ENCODE data around the gene CREG2.
A peak's percentile ranks its signal among the peaks of the same experiment; 100 is the strongest.

Gene CREG2

GRCh38 chr2:101348883-101349282 lies 38.4 kb downstream of the CREG2 start:
- TF ChIP-seq ELF4 (IDR thresholded peaks at IDR 0.05) (no peak), FOXA1 (IDR thresholded peaks at IDR 0.05) (no peak), SP1 (IDR thresholded peaks at IDR 0.05) (no peak), BHLHE40 (IDR thresholded peaks at IDR 0.05; ENCODE audit: borderline replicate concordance) (no peak), HDGF (IDR thresholded peaks at IDR 0.05; ENCODE audit: borderline replicate concordance) (no peak), CTBP1 (IDR thresholded peaks at IDR 0.05; ENCODE audit: borderline replicate concordance) (no peak), FOXM1 (IDR thresholded peaks at IDR 0.05; ENCODE audit: borderline replicate concordance) (no peak)
- POLR2A ChIA-PET: interaction anchor here (1.0 to 1.2 kb wide), 2 partner anchors 13 to 39 kb away, joined by 3 read pairs; partner anchors contain the start of gene CREG2
- CTCF ChIA-PET: interaction anchor here (1.8 kb wide), 1 partner anchor 39 kb away, joined by 15 read pairs; the partner anchor contains the start of gene CREG2
- DNase-seq (ENCODE audit: extremely low spot score): no peak

GRCh38 chr2:101346909-101347308 lies 40.4 kb downstream of the CREG2 start:
- TF ChIP-seq LEF1 (IDR thresholded peaks at IDR 0.05; ENCODE audit: borderline replicate concordance) (no peak), L3MBTL2 (conservative IDR thresholded peaks at IDR 0.05) (no peak), ELF4 (IDR thresholded peaks at IDR 0.05) (no peak), ARNT (IDR thresholded peaks at IDR 0.05) (no peak), ZNF384 (IDR thresholded peaks at IDR 0.05) (no peak), NFRKB (IDR thresholded peaks at IDR 0.05) (no peak), HDGF (IDR thresholded peaks at IDR 0.05; ENCODE audit: borderline replicate concordance) (no peak), FOXA1 (IDR thresholded peaks at IDR 0.05) (no peak), SUZ12 (IDR thresholded peaks at IDR 0.05) (no peak), CTBP1 (IDR thresholded peaks at IDR 0.05; ENCODE audit: borderline replicate concordance) (no peak), BHLHE40 (IDR thresholded peaks at IDR 0.05; ENCODE audit: borderline replicate concordance) (no peak), TARDBP (IDR thresholded peaks at IDR 0.05) (no peak), SP1 (IDR thresholded peaks at IDR 0.05) (no peak), PKNOX1 (IDR thresholded peaks at IDR 0.05) (no peak), FOXK2 (IDR thresholded peaks at IDR 0.05) (no peak)
- no peak for DNase-seq (ENCODE audit: extremely low spot score)
- ChIA-PET POLR2A (no interaction called here), CTCF (no interaction called here)

- no peak for TF ChIP-seq ZNF384 (IDR thresholded peaks at IDR 0.05)
- no peak for TF ChIP-seq FOXA1 (IDR thresholded peaks at IDR 0.05)
- TF ChIP-seq BHLHE40 (IDR thresholded peaks at IDR 0.05; ENCODE audit: borderline replicate concordance): no peak
- TF ChIP-seq LEF1 (IDR thresholded peaks at IDR 0.05; ENCODE audit: borderline replicate concordance): no peak
- TF ChIP-seq TARDBP (IDR thresholded peaks at IDR 0.05): no peak
- no peak for TF ChIP-seq PKNOX1 (IDR thresholded peaks at IDR 0.05)
- TF ChIP-seq ARNT (IDR thresholded peaks at IDR 0.05): no peak
- TF ChIP-seq L3MBTL2 (conservative IDR thresholded peaks at IDR 0.05): no peak
- no peak for TF ChIP-seq CTBP1 (IDR thresholded peaks at IDR 0.05; ENCODE audit: borderline replicate concordance)
- no peak for TF ChIP-seq SUZ12 (IDR thresholded peaks at IDR 0.05)
- TF ChIP-seq ELF4 (IDR thresholded peaks at IDR 0.05): no peak
- no peak for TF ChIP-seq SP1 (IDR thresholded peaks at IDR 0.05)
- no peak for TF ChIP-seq NFRKB (IDR thresholded peaks at IDR 0.05)
- no peak for TF ChIP-seq FOXM1 (IDR thresholded peaks at IDR 0.05; ENCODE audit: borderline replicate concordance)
- TF ChIP-seq FOXK2 (IDR thresholded peaks at IDR 0.05): no peak
- ChIA-PET CTCF (no interaction called here), POLR2A (no interaction called here)
- DNase-seq (ENCODE audit: extremely low spot score): no peak
Observed at GRCh38 chr2:101344137-101344536, 43.2 kb downstream of the CREG2 start.

GRCh38 chr2:101342625-101343008 lies 44.7 kb downstream of the CREG2 start:
- TF ChIP-seq SP1 (IDR thresholded peaks at IDR 0.05): no peak
- TF ChIP-seq LEF1 (IDR thresholded peaks at IDR 0.05; ENCODE audit: borderline replicate concordance): no peak
- TF ChIP-seq NFRKB (IDR thresholded peaks at IDR 0.05): no peak
- TF ChIP-seq BHLHE40 (IDR thresholded peaks at IDR 0.05; ENCODE audit: borderline replicate concordance): no peak
- TF ChIP-seq CTBP1 (IDR thresholded peaks at IDR 0.05; ENCODE audit: borderline replicate concordance): no peak
- no peak for TF ChIP-seq HDGF (IDR thresholded peaks at IDR 0.05; ENCODE audit: borderline replicate concordance)
- no peak for DNase-seq (ENCODE audit: extremely low spot score)
- CTCF ChIA-PET: interaction anchor here (0.6 to 2.6 kb wide), 14 partner anchors 8 to 529 kb away, joined by 3 to 13 read pairs (median 4); no protein-coding TSS in a partner anchor
- POLR2A ChIA-PET: interaction anchor here (1.0 to 1.3 kb wide), 2 partner anchors 46 to 90 kb away, joined by 3 read pairs; no protein-coding TSS in a partner anchor

- ChIA-PET CTCF (interaction anchor here (0.6 to 2.6 kb wide), 17 partner anchors 8 to 615 kb away, joined by 3 to 13 read pairs (median 4); partner anchors contain the start of gene CREG2), POLR2A (interaction anchor here (1.0 to 1.3 kb wide), 2 partner anchors 46 to 90 kb away, joined by 3 read pairs; no protein-coding TSS in a partner anchor)
- no peak for TF ChIP-seq FOXK2 (IDR thresholded peaks at IDR 0.05)
- TF ChIP-seq SP1 (IDR thresholded peaks at IDR 0.05): no peak
- TF ChIP-seq FOXA1 (IDR thresholded peaks at IDR 0.05): no peak
- no peak for TF ChIP-seq FOXM1 (IDR thresholded peaks at IDR 0.05; ENCODE audit: borderline replicate concordance)
- no peak for TF ChIP-seq CTBP1 (IDR thresholded peaks at IDR 0.05; ENCODE audit: borderline replicate concordance)
- DNase-seq (ENCODE audit: extremely low spot score): peak; percentile 84
Observed at GRCh38 chr2:101341901-101342624, 45.2 kb downstream of the CREG2 start.

- ChIA-PET POLR2A (interaction anchor here (1.3 kb wide), 1 partner anchor 89 kb away, joined by 3 read pairs; no protein-coding TSS in a partner anchor), CTCF (interaction anchor here (0.7 to 2.6 kb wide), 9 partner anchors 8 to 71 kb away, joined by 3 to 13 read pairs (median 7); partner anchors contain the start of gene CREG2)
- TF ChIP-seq LEF1 (IDR thresholded peaks at IDR 0.05; ENCODE audit: borderline replicate concordance): no peak
- no peak for TF ChIP-seq SP1 (IDR thresholded peaks at IDR 0.05)
- TF ChIP-seq HDGF (IDR thresholded peaks at IDR 0.05; ENCODE audit: borderline replicate concordance): no peak
- TF ChIP-seq SUZ12 (IDR thresholded peaks at IDR 0.05): no peak
- TF ChIP-seq FOXK2 (IDR thresholded peaks at IDR 0.05): no peak
- TF ChIP-seq ZNF384 (IDR thresholded peaks at IDR 0.05): no peak
- TF ChIP-seq NFRKB (IDR thresholded peaks at IDR 0.05): no peak
- TF ChIP-seq ARNT (IDR thresholded peaks at IDR 0.05): no peak
- TF ChIP-seq BHLHE40 (IDR thresholded peaks at IDR 0.05; ENCODE audit: borderline replicate concordance): no peak
- no peak for TF ChIP-seq FOXA1 (IDR thresholded peaks at IDR 0.05)
- TF ChIP-seq ELF4 (IDR thresholded peaks at IDR 0.05): no peak
- peak; percentile 23 for DNase-seq (ENCODE audit: extremely low spot score)
Observed at GRCh38 chr2:101341421-101341820, 45.9 kb downstream of the CREG2 start.
